ENCODE results near the gene DCBLD1. TPM values are rescaled to one million over a fixed set of nuclear protein-coding genes. Genes with fewer than 3 reads are reported as not detected.

Gene DCBLD1
- total and polyA plus RNA-seq, 2 of the 4 experiments (the other 2 are of a cell fraction), result 21.1 to 27.8 TPM

DNA sequence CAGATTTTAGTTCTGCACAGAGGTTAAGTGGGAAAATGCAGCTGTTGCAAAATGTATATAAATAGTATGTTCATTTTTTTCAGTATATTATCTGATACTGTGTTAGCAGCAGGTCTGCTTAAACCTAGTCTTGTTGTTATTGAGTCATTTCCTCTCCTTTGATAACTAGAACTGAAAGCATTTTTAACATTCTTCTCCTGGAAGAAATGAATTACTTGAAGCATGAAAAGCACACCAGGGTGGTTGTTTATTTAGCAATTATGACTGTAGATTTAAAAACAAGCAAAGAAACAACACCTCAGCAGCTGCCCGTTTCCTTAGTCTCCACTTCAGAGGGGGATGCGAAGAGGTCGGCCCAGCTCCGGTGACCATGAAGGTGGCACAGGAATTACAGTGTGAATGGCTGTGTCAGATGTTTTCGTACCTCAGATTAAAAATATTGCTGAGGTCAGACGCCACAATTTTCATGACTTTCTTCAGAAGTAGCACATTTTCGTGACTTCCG, 66.4 kb downstream of the DCBLD1 start:
- H3K9me1 ChIP-seq (ENCODE audit: insufficient read depth, low read length), result peaks cover 13% of the 10 kb centered on the region
- H3K4ac ChIP-seq (ENCODE audit: low read depth, low read length), result peak overlapping the region; percentile 57
- H2AK9ac ChIP-seq (replicated peaks; ENCODE audit: low read depth, low read length, poor library complexity), result no peak overlapping the region
- peak overlapping the region; percentile 38; the same call in 1 of the 2 replicates for H3K14ac ChIP-seq (replicated peaks; ENCODE audit: low read depth, low read length)
- peak overlapping the region; percentile 83 for H2BK20ac ChIP-seq (ENCODE audit: low read depth, low read length)
- peaks cover 20% of the 10 kb centered on the region for H3K36me3 ChIP-seq (ENCODE audit: control insufficient read depth, insufficient read depth, low read length)
- peak; percentile 73 for DNase-seq
- H2BK5ac ChIP-seq (ENCODE audit: low read depth, low read length, poor library complexity, severe bottlenecking), result peak overlapping the region; percentile 91
- H4K8ac ChIP-seq (ENCODE audit: low read depth in 2 of 2, low read length in 2 of 2), result peak overlapping the region in 1 of 2 experiments; percentile 84; a peak in 3 of 4 replicates
- peak overlapping the region; percentile 56 for H3K4me2 ChIP-seq (ENCODE audit: low read depth, low read length)
- no peak; the same call in 1 of the 2 replicates for TF ChIP-seq SMC3 (IDR thresholded peaks at IDR 0.05; ENCODE audit: low read depth, low read length)
- TF ChIP-seq MAFK (IDR thresholded peaks at IDR 0.05; ENCODE audit: low read depth, low read length), result peak; percentile 75
- peak; percentile 35; the same call in 1 of the 2 replicates for TF ChIP-seq CEBPB (IDR thresholded peaks at IDR 0.05; ENCODE audit: low read depth, low read length)
- TF ChIP-seq BHLHE40 (IDR thresholded peaks at IDR 0.05; ENCODE audit: low read depth, low read length), result peak; percentile 37; the same call in 1 of the 2 replicates
- TF ChIP-seq, protein P1, sequence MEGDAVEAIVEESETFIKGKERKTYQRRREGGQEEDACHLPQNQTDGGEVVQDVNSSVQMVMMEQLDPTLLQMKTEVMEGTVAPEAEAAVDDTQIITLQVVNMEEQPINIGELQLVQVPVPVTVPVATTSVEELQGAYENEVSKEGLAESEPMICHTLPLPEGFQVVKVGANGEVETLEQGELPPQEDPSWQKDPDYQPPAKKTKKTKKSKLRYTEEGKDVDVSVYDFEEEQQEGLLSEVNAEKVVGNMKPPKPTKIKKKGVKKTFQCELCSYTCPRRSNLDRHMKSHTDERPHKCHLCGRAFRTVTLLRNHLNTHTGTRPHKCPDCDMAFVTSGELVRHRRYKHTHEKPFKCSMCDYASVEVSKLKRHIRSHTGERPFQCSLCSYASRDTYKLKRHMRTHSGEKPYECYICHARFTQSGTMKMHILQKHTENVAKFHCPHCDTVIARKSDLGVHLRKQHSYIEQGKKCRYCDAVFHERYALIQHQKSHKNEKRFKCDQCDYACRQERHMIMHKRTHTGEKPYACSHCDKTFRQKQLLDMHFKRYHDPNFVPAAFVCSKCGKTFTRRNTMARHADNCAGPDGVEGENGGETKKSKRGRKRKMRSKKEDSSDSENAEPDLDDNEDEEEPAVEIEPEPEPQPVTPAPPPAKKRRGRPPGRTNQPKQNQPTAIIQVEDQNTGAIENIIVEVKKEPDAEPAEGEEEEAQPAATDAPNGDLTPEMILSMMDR (conservative IDR thresholded peaks at IDR 0.05; ENCODE audit: low read depth, low read length), result no peak
- no peak for TF ChIP-seq POLR2A (IDR thresholded peaks at IDR 0.05; ENCODE audit: low read depth, low read length)
- TF ChIP-seq FOS (IDR thresholded peaks at IDR 0.05; ENCODE audit: low read depth, low read length), result no peak
- H3K4me1 ChIP-seq (ENCODE audit: control insufficient read depth, insufficient read depth, low read length), result peaks cover 22% of the 10 kb centered on the region
- peak overlapping the region; percentile 32 for H3K18ac ChIP-seq (ENCODE audit: low read depth, low read length)
- no peak overlapping the region for H2AFZ ChIP-seq (replicated peaks; ENCODE audit: low read length, poor library complexity)
- peak overlapping the region; percentile 44 for H2BK120ac ChIP-seq (ENCODE audit: low read depth, low read length)
- peaks cover 4% of the 10 kb centered on the region; the same call in 1 of the 2 replicates for H4K20me1 ChIP-seq (ENCODE audit: insufficient read depth, low read length)
- peak overlapping the region; percentile 24; the same call in 2 of the 3 replicates for H2BK15ac ChIP-seq (ENCODE audit: low read depth, low read length)
- dilution Hi-C loops (cut with HindIII; ENCODE audit: low sequenced_read_pairs, unreplicated experiment) (no loop called here), intact Hi-C loops (cut with micrococcal nuclease) (loop anchor here (2.0 kb wide), 1 partner anchor 66 kb away; the partner anchor contains the start of gene DCBLD1), in situ Hi-C loops (cut with MboI; ENCODE audit: low sequenced_read_pairs) (no loop called here)
- ChIA-PET POLR2A (ENCODE audit: unreplicated experiment) (no interaction called here), CTCF (interaction anchor here (0.6 to 1.1 kb wide), 3 partner anchors 21 to 948 kb away, joined by 3 to 4 read pairs (median 4); no protein-coding TSS in a partner anchor)
- 80% methylated on average over 3 of the region's 8 CpGs; no CpG with 5 or more reads in 1 of the 2 experiments for WGBS, 2 experiments (ENCODE audit: extremely low coverage in 2 of 2, insufficient read length in 1 of 2)
- H3K9ac ChIP-seq (ENCODE audit: low read depth, low read length), result no peak overlapping the region
- H3K23ac ChIP-seq (ENCODE audit: low read depth, low read length), result peak overlapping the region; percentile 53; the same call in 1 of the 2 replicates
- peak overlapping the region; percentile 46 for H4K91ac ChIP-seq (ENCODE audit: insufficient read depth, low read depth, low read length)
- peak overlapping the region; percentile 53; the same call in 1 of the 2 replicates for H2AK5ac ChIP-seq (ENCODE audit: low read depth, low read length)
- peak overlapping the region; percentile 47; the same call in 1 of the 2 replicates for H3K27ac ChIP-seq (ENCODE audit: insufficient read depth, low read length)
- no peaks in the 10 kb centered on the region for H3K27me3 ChIP-seq (ENCODE audit: control insufficient read depth, insufficient read depth, low read length)
- peaks cover 0 to 39% of the 10 kb centered on the region in 2 experiments; a peak in 2 of 4 replicates for H3K79me1 ChIP-seq (ENCODE audit: low read depth in 1 of 2, low read length in 2 of 2)
- peak; percentile 57 for ATAC-seq (ENCODE audit: low read depth)
- no peaks in the 10 kb centered on the region for H3K9me3 ChIP-seq (ENCODE audit: control insufficient read depth, insufficient read depth, low read length)
- BruUV-seq (replicated peaks), result TSS peak; percentile 74
- peak overlapping the region; percentile 22; the same call in 1 of the 2 replicates for H3K56ac ChIP-seq (ENCODE audit: extremely low read depth, insufficient read depth, low read length)
- peak overlapping the region; percentile 11 for H4K5ac ChIP-seq (ENCODE audit: low read depth, low read length)
- H3K4me3 ChIP-seq (ENCODE audit: insufficient read depth, low read depth, low read length), result no peak overlapping the region
